Left lung (tissue), 10 donors: ENCODE results near the gene CLEC9A. TPM values are rescaled to one million over a fixed set of nuclear protein-coding genes. Genes with fewer than 3 reads are reported as not detected.

Source experiments
- ATAC-seq: fragments of 200-7000 bp; cut with Tn5 transposase; one replicate; pipeline ENCODE4 v1.9.1; 2020; ENCODE audit warnings: moderate library complexity
- DNase-seq, 4 donors: peaks; one replicate each; pipeline ENCODE4 v3.0.0-alpha.2; 2013 to 2020
- H3K27ac ChIP-seq, 2 donors: fragments of 200-600 bp; sonication (generic) in 1 of 2; one replicate each; pipeline versions ENCODE4 v1.5.0 to v1.8.0; 2020 to 2021
- H3K27me3 ChIP-seq, 2 donors: fragments of 200-600 bp; sonication (generic) in 1 of 2; one replicate each; pipeline versions ENCODE4 v1.5.0 to v1.8.0; 2020 to 2021
- H3K36me3 ChIP-seq, 2 donors: fragments of 200-600 bp; sonication (generic) in 1 of 2; one replicate each; pipeline versions ENCODE4 v1.5.0 to v1.8.0; 2020 to 2021
- H3K4me1 ChIP-seq, 2 donors: fragments of 200-600 bp; one replicate each; pipeline ENCODE4 v1.8.0; 2021
- H3K4me3 ChIP-seq, 2 donors: fragments of 200-600 bp; sonication (generic) in 1 of 2; one replicate each; pipeline versions ENCODE4 v1.5.0 to v1.8.0; 2020 to 2021; ENCODE audit warnings: mild to moderate bottlenecking in 1 of 2
- H3K9me3 ChIP-seq, 2 donors: fragments of 200-600 bp; sonication (generic) in 1 of 2; one replicate each; pipeline versions ENCODE4 v1.5.0 to v1.8.0; 2020 to 2021
- CTCF ChIP-seq, 2 donors: fragments of 200-600 bp; sonication (generic) in 1 of 2; IDR thresholded peaks; one replicate each; pipeline versions ENCODE4 v1.5.0 to v1.8.0; 2021; ENCODE audit warnings: antibody characterized with exemption in 2 of 2
- intact Hi-C, 2 donors: fragments of 100-400 bp; cut with DNase I; formaldehyde crosslinking; loops; one replicate each; pipeline versions ENCODE4 v1.11.2 to v1.14.2; 2022
- polyA plus RNA-seq, 6 donors: library from polyadenylated mRNA; unstranded; fragments of 120-200 nt; gene quantifications; one replicate each; pipeline ENCODE4 v1.2.1, GENCODE V29; 2013; ENCODE audit not compliant: insufficient read length in 6 of 6
- total RNA-seq, 2 donors: library from RNA; stranded (reverse); fragmentation: NEBNext Ultra II Directional; extraction: Animal tissue kit (Norgen Biotek cat#: 25700); gene quantifications; one replicate each; pipeline ENCODE4 v1.2.1, GENCODE V29; 2021
- donor health status: DM: no; HTN: yes; CAD: no.
- donor health status: DM: no; HTN: no; CAD: no.

CLEC9A gene
- total and polyA plus RNA-seq, 8 donors: 0.17 to 2.5 (median 2.2) TPM; not detected in 1

GRCh38 chr12:10033783-10034545 lies 3.5 kb downstream of the CLEC9A start:
- H3K27me3 ChIP-seq: no peaks in the 10 kb centered on the region
- no peaks in the 10 kb centered on the region for H3K36me3 ChIP-seq
- intact Hi-C loops: no loop called here
- no peaks in the 10 kb centered on the region for H3K9me3 ChIP-seq
- no peak overlapping the region for H3K27ac ChIP-seq
- peak; percentile 52 for ATAC-seq
- H3K4me3 ChIP-seq: no peak overlapping the region
- peak in 1 of 2 donors; percentile 46 for TF ChIP-seq CTCF (IDR thresholded peaks at IDR 0.05)
- H3K4me1 ChIP-seq: peaks cover 0 to 8% of the 10 kb centered on the region in 2 donors
- DNase-seq: peak in 2 of 4 donors; percentile 10 to 13

- no peak for TF ChIP-seq CTCF (IDR thresholded peaks at IDR 0.05)
- H3K4me3 ChIP-seq: no peak overlapping the region
- intact Hi-C loops: no loop called here
- H3K27me3 ChIP-seq: no peaks in the 10 kb centered on the region
- no peak overlapping the region for H3K27ac ChIP-seq
- no peak for DNase-seq
- H3K36me3 ChIP-seq: no peaks in the 10 kb centered on the region
- no peaks in the 10 kb centered on the region for H3K4me1 ChIP-seq
- no peak for ATAC-seq
- no peaks in the 10 kb centered on the region for H3K9me3 ChIP-seq
These were observed 11.7 kb downstream of the CLEC9A start for GRCh38 chr12:10042167-10042566.

DNA sequence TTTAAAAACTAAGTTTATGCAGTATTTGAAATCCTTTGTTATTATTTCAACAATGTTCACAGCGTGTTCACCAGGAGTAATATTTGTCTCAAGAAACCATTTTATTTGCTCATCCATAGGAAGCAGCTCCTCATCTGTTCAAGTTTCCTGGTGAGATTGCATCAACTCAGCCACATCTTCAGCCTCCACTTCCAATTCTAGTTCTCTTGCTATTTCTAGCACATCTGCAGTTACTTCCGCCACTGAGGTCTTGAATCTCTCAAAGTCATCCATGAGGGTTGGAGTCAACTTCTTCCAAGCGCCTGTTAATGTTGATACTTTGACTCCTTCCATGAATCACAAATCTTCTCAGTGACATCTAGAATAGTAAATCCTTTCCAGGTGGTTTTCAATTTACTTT lies 18.0 kb downstream of the CLEC9A start:
- DNase-seq: no peak
- no peaks in the 10 kb centered on the region for H3K36me3 ChIP-seq
- no peak overlapping the region for H3K4me3 ChIP-seq
- no peak for TF ChIP-seq CTCF (IDR thresholded peaks at IDR 0.05)
- H3K27ac ChIP-seq: no peak overlapping the region
- H3K27me3 ChIP-seq: no peaks in the 10 kb centered on the region
- peaks cover 0 to 3% of the 10 kb centered on the region in 2 donors for H3K4me1 ChIP-seq
- no peaks in the 10 kb centered on the region for H3K9me3 ChIP-seq
- intact Hi-C loops: no loop called here
- no peak for ATAC-seq

- no peak overlapping the region for H3K27ac ChIP-seq
- DNase-seq: no peak
- no peak for TF ChIP-seq CTCF (IDR thresholded peaks at IDR 0.05)
- no peak for ATAC-seq
- peaks cover 0 to 3% of the 10 kb centered on the region in 2 donors for H3K4me1 ChIP-seq
- no peaks in the 10 kb centered on the region for H3K9me3 ChIP-seq
- no peak overlapping the region for H3K4me3 ChIP-seq
- no peaks in the 10 kb centered on the region for H3K27me3 ChIP-seq
- no peaks in the 10 kb centered on the region for H3K36me3 ChIP-seq
- intact Hi-C loops: no loop called here
These were observed 21.9 kb downstream of the CLEC9A start for GRCh38 chr12:10052193-10052913.

DNA sequence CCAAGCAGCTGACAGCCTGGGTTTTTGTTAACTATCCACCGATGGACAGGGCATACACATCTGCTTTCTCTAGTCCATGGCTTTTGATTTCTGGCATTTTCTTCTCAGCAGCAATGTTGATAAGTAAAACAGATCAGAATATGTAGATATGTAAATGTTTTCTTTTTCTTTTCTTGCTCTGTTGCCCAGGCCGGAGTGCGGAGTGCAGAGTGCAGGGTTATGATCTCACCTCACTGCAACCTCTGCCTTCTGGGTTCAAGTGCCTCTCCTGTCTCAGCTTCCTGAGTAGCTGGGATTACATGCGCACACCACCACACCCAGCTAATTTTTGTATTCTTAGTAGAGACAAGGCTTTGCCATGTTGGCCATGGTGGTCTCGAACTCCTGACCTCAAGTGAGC lies 27.9 kb downstream of the CLEC9A start:
- intact Hi-C loops: no loop called here
- no peaks in the 10 kb centered on the region for H3K9me3 ChIP-seq
- no peak for ATAC-seq
- TF ChIP-seq CTCF (IDR thresholded peaks at IDR 0.05): no peak
- H3K36me3 ChIP-seq: no peaks in the 10 kb centered on the region
- DNase-seq: no peak
- no peaks in the 10 kb centered on the region for H3K4me1 ChIP-seq
- H3K4me3 ChIP-seq: no peak overlapping the region
- H3K27me3 ChIP-seq: no peaks in the 10 kb centered on the region
- H3K27ac ChIP-seq: no peak overlapping the region
